ENCODE results near the gene HEATR3. TPM values are rescaled to one million over a fixed set of nuclear protein-coding genes. Genes with fewer than 3 reads are reported as not detected.

HEATR3 gene
- polyA plus RNA-seq, 3 donors, result 10.4 to 40.6 (median 10.7) TPM

- peak overlapping the region in 1 of 2 donors; percentile 43 for H3K27ac ChIP-seq (ENCODE audit: low read depth in 1 of 2, low read length in 2 of 2)
- peaks cover 45% of the 10 kb centered on the region for H4K20me1 ChIP-seq (ENCODE audit: insufficient read depth, low read length)
- intact Hi-C loops (cut with micrococcal nuclease), result no loop called here
- Mint-ChIP-seq H3K4me3 (no peak overlapping the region), H3K36me3 (peaks cover 65 to 91% of the 10 kb centered on the region in 2 donors), H3K27ac (peak overlapping the region in 3 of 7 donors; percentile 23 to 50 (median 37)), H3K9me3 (no peaks in the 10 kb centered on the region), H3K4me1 (peaks cover 31% of the 10 kb centered on the region), H3K27me3 (ENCODE audit: low read depth in 3 of 3) (no peaks in the 10 kb centered on the region)
- DNase-seq, result no peak
- peaks cover 63% of the 10 kb centered on the region for H3K79me2 ChIP-seq (ENCODE audit: insufficient read depth, low read length)
- TF ChIP-seq CTCF (IDR thresholded peaks at IDR 0.05), result no peak
- peaks cover 50 to 93% of the 10 kb centered on the region in 2 donors for H3K36me3 ChIP-seq (replicated peaks in 1 of 2; ENCODE audit: control insufficient read depth in 1 of 2, insufficient read depth in 2 of 2, low read length in 2 of 2)
- no peak overlapping the region for H3K4me2 ChIP-seq (replicated peaks; ENCODE audit: extremely low read depth, low read length, poor library complexity, severe bottlenecking)
- peaks cover 11 to 16% of the 10 kb centered on the region in 2 donors for H3K4me1 ChIP-seq (ENCODE audit: control insufficient read depth in 1 of 2, insufficient read depth in 2 of 2, low read length in 2 of 2)
- no peak overlapping the region for H3K9ac ChIP-seq (ENCODE audit: insufficient read depth, low read length, poor library complexity, severe bottlenecking)
- H2AFZ ChIP-seq (ENCODE audit: insufficient read depth, low read depth, low read length, poor library complexity, severe bottlenecking), result no peak overlapping the region
- H3K4me3 ChIP-seq (replicated peaks in 1 of 3; ENCODE audit: low read depth in 2 of 3, low read length in 3 of 3), result no peak overlapping the region
- no peaks in the 10 kb centered on the region for H3K9me3 ChIP-seq (replicated peaks in 1 of 2; ENCODE audit: control insufficient read depth in 1 of 2, insufficient read depth in 1 of 2, low read length in 2 of 2)
- WGBS (ENCODE audit: insufficient coverage), result no CpG with 5 or more reads among the region's 5 CpGs
- no peaks in the 10 kb centered on the region for H3K27me3 ChIP-seq (ENCODE audit: control insufficient read depth in 2 of 2, insufficient read depth in 2 of 2, low read length in 2 of 2)
These were observed 7.0 kb downstream of the HEATR3 start for GRCh38 chr16:50072730-50073129.

GRCh38 chr16:50079397-50080140 is 13.8 kb downstream of the HEATR3 start:
- peaks cover 30% of the 10 kb centered on the region for H3K79me2 ChIP-seq (ENCODE audit: insufficient read depth, low read length)
- H3K9ac ChIP-seq (ENCODE audit: insufficient read depth, low read length, poor library complexity, severe bottlenecking), result no peak overlapping the region
- Mint-ChIP-seq H3K27ac (peak overlapping the region in 4 of 7 donors; percentile 30 to 84 (median 54)), H3K27me3 (ENCODE audit: low read depth in 3 of 3) (no peaks in the 10 kb centered on the region), H3K9me3 (no peaks in the 10 kb centered on the region), H3K4me3 (no peak overlapping the region), H3K36me3 (peaks cover 73 to 92% of the 10 kb centered on the region in 2 donors), H3K4me1 (peaks cover 5% of the 10 kb centered on the region)
- DNase-seq, result no peak
- H2AFZ ChIP-seq (ENCODE audit: insufficient read depth, low read depth, low read length, poor library complexity, severe bottlenecking), result no peak overlapping the region
- WGBS (ENCODE audit: insufficient coverage), result 96% methylated on average over 7 of the region's 9 CpGs
- no peaks in the 10 kb centered on the region for H3K27me3 ChIP-seq (ENCODE audit: control insufficient read depth in 2 of 2, insufficient read depth in 2 of 2, low read length in 2 of 2)
- H3K9me3 ChIP-seq (replicated peaks in 1 of 2; ENCODE audit: control insufficient read depth in 1 of 2, insufficient read depth in 1 of 2, low read length in 2 of 2), result no peaks in the 10 kb centered on the region
- H3K4me2 ChIP-seq (replicated peaks; ENCODE audit: extremely low read depth, low read length, poor library complexity, severe bottlenecking), result no peak overlapping the region
- H3K4me1 ChIP-seq (ENCODE audit: control insufficient read depth in 1 of 2, insufficient read depth in 2 of 2, low read length in 2 of 2), result peaks cover 3 to 5% of the 10 kb centered on the region in 2 donors
- H4K20me1 ChIP-seq (ENCODE audit: insufficient read depth, low read length), result peaks cover 24% of the 10 kb centered on the region
- peaks cover 75 to 99% of the 10 kb centered on the region in 2 donors for H3K36me3 ChIP-seq (replicated peaks in 1 of 2; ENCODE audit: control insufficient read depth in 1 of 2, insufficient read depth in 2 of 2, low read length in 2 of 2)
- intact Hi-C loops (cut with micrococcal nuclease), result no loop called here
- no peak for TF ChIP-seq CTCF (IDR thresholded peaks at IDR 0.05)
- H3K27ac ChIP-seq (ENCODE audit: low read depth in 1 of 2, low read length in 2 of 2), result peak overlapping the region in 1 of 2 donors; percentile 7
- H3K4me3 ChIP-seq (replicated peaks in 1 of 3; ENCODE audit: low read depth in 2 of 3, low read length in 3 of 3), result no peak overlapping the region
